Loucy (cell line): ENCODE results near the gene CCDC194.

Experiments used
- H2AFZ ChIP-seq: fragments of 200-600 bp; sonication (generic); 2 replicates; pipeline ENCODE4 v1.6.0; 2016; ENCODE audit warnings: antibody characterized with exemption, mild to moderate bottlenecking, low read length, moderate library complexity
- H3F3A ChIP-seq: fragments of 200-600 bp; 2 replicates; pipeline ENCODE4 v1.6.0; 2016; ENCODE audit warnings: antibody characterized with exemption, low read depth, mild to moderate bottlenecking
- H3K27me3 ChIP-seq: fragments of 200-600 bp; sonication (generic); 2 replicates; pipeline ENCODE4 v1.6.1; 2014; ENCODE audit warnings: low read length, mild to moderate bottlenecking; ENCODE audit not compliant: insufficient read depth, poor library complexity, severe bottlenecking
- H3K36me3 ChIP-seq: fragments of 200-600 bp; sonication (generic); 2 replicates; pipeline ENCODE4 v1.6.1; 2016; ENCODE audit warnings: low read length; ENCODE audit not compliant: insufficient read depth
- H3K4me1 ChIP-seq: fragments of 200-600 bp; sonication (generic); 2 replicates; pipeline ENCODE4 v1.5.1; 2014; ENCODE audit warnings: low read length, mild to moderate bottlenecking; ENCODE audit not compliant: insufficient read depth, poor library complexity, severe bottlenecking
- H3K4me2 ChIP-seq: fragments of 200-600 bp; sonication (generic); 2 replicates; pipeline ENCODE4 v1.6.0; 2014; ENCODE audit warnings: antibody characterized with exemption, low read length, low read depth, mild to moderate bottlenecking; ENCODE audit not compliant: poor library complexity, severe bottlenecking
- H3K4me3 ChIP-seq: fragments of 200-600 bp; sonication (generic); 2 replicates; pipeline ENCODE4 v1.5.1; 2014; ENCODE audit warnings: low read length, mild to moderate bottlenecking, mixed read lengths; ENCODE audit not compliant: poor library complexity, severe bottlenecking
- H3K79me2 ChIP-seq: fragments of 200-600 bp; sonication (generic); 2 replicates; pipeline ENCODE4 v1.6.1; 2014; ENCODE audit warnings: low read length; ENCODE audit not compliant: insufficient read depth
- H3K9ac ChIP-seq: fragments of 200-600 bp; sonication (generic); 2 replicates; pipeline ENCODE4 v1.6.0; 2014; ENCODE audit warnings: mild to moderate bottlenecking, low read depth, low read length, moderate library complexity; ENCODE audit not compliant: poor library complexity, severe bottlenecking
- H3K9me2 ChIP-seq: fragments of 200-600 bp; sonication (generic); replicated peaks from 2 replicates; pipeline ENCODE4 v1.6.1; 2016; ENCODE audit warnings: low read depth, low read length, mixed read lengths
- H3K9me3 ChIP-seq: fragments of 200-600 bp; sonication (generic); 2 replicates; pipeline ENCODE4 v1.6.1; 2014; ENCODE audit warnings: mild to moderate bottlenecking, antibody characterized with exemption, low read length, low read depth; ENCODE audit not compliant: insufficient read depth
- H4K20me1 ChIP-seq: fragments of 200-600 bp; sonication (generic); 2 replicates; pipeline ENCODE4 v1.6.0; 2014; ENCODE audit warnings: antibody characterized with exemption, low read length, mild to moderate bottlenecking; ENCODE audit not compliant: insufficient read depth, poor library complexity, severe bottlenecking
- CTCF ChIP-seq: fragments of 200-600 bp; sonication (generic); conservative IDR thresholded peaks from 2 replicates; pipeline ENCODE4 v1.5.1; 2014; ENCODE audit warnings: mild to moderate bottlenecking, antibody characterized with exemption, low read length
- EZH2phosphoT487 ChIP-seq: fragments of 200-600 bp; IDR thresholded peaks from 2 replicates; pipeline ENCODE4 v1.6.1; 2018; ENCODE audit warnings: antibody characterized with exemption, mild to moderate bottlenecking, moderate library complexity, borderline replicate concordance

The CCDC194 gene

GRCh38 chr19:17429641-17430113 is 35.7 kb upstream of the CCDC194 start:
- no peak overlapping the region for H2AFZ ChIP-seq
- no peaks in the 10 kb centered on the region for H4K20me1 ChIP-seq
- TF ChIP-seq EZH2phosphoT487 (no peak), CTCF (no peak)
- H3K9me3 ChIP-seq = no peaks in the 10 kb centered on the region
- no peaks in the 10 kb centered on the region for H3K27me3 ChIP-seq
- no peak overlapping the region for H3K4me3 ChIP-seq
- no peaks in the 10 kb centered on the region for H3K79me2 ChIP-seq
- no peak overlapping the region for H3K4me2 ChIP-seq
- no peaks in the 10 kb centered on the region for H3K36me3 ChIP-seq
- H3K9me2 ChIP-seq = no peaks in the 10 kb centered on the region
- H3K4me1 ChIP-seq = peaks cover 5% of the 10 kb centered on the region
- no peaks in the 10 kb centered on the region for H3F3A ChIP-seq
- no peak overlapping the region for H3K9ac ChIP-seq

GRCh38 chr19:17424743-17425365 is 30.9 kb upstream of the CCDC194 start:
- peak overlapping the region; percentile 20 for H3K4me2 ChIP-seq
- no peak overlapping the region for H2AFZ ChIP-seq
- no peaks in the 10 kb centered on the region for H3K36me3 ChIP-seq
- H3K79me2 ChIP-seq = peaks cover 7% of the 10 kb centered on the region; the same call in 1 of the 2 replicates
- H3K27me3 ChIP-seq = no peaks in the 10 kb centered on the region
- H4K20me1 ChIP-seq = no peaks in the 10 kb centered on the region
- no peak for TF ChIP-seq EZH2phosphoT487
- TF ChIP-seq CTCF = peak; percentile 49
- peaks cover 15% of the 10 kb centered on the region for H3K4me1 ChIP-seq
- H3F3A ChIP-seq = no peaks in the 10 kb centered on the region
- no peak overlapping the region for H3K9ac ChIP-seq
- H3K9me2 ChIP-seq = no peaks in the 10 kb centered on the region
- no peaks in the 10 kb centered on the region for H3K9me3 ChIP-seq
- no peak overlapping the region for H3K4me3 ChIP-seq

DNA sequence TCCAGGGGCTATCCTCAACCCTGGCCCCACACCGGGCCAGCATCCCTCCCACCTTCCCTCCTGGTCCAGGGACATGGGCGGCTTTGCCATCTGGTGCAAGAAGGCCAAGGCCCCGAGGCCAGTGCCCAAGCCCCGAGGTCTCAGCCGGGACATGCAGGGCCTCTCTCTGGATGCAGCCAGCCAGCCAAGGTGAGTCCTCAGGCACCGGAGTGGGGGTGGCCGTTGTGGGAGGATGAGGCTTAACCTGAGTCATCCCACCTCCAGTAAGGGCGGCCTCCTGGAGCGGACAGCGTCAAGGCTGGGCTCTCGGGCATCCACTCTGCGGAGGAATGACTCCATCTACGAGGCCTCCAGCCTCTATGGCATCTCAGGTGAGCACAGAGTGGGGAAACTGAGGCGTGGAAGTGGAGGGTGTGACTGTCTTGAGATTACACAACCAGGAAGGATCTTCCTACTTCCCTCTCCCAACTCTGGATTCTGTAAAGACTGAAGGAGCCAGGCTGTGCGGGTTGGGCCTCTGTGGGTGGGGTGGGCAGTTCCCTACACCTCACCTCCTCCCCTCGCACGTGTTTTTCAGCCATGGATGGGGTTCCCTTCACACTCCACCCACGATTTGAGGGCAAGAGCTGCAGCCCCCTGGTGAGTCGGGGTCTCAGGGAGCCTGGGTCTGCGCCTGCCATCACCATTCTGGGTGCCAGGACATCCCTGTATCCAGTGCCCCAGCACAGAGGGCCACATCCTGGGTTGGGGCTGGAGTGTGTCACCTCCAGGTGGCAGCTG is 29.6 kb upstream of the CCDC194 start:
- Histone ChIP-seq H3K36me3 (no peaks in the 10 kb centered on the region), H4K20me1 (no peaks in the 10 kb centered on the region), H3K9ac (no peak overlapping the region), H3F3A (no peaks in the 10 kb centered on the region), H3K4me3 (no peak overlapping the region), H3K9me3 (no peaks in the 10 kb centered on the region), H3K27me3 (no peaks in the 10 kb centered on the region), H3K79me2 (peaks cover 14% of the 10 kb centered on the region), H3K9me2 (no peaks in the 10 kb centered on the region), H3K4me2 (no peak overlapping the region), H3K4me1 (peaks cover 22% of the 10 kb centered on the region), H2AFZ (no peak overlapping the region)
- TF ChIP-seq CTCF (no peak), EZH2phosphoT487 (no peak)
